Myometrial cell (primary cell): ENCODE data around the gene TRIM39. TPM values are rescaled to one million over a fixed set of nuclear protein-coding genes. Genes with fewer than 3 reads are reported as not detected.

ENCODE experiments used
- total RNA-seq: library from RNA; depleted of rRNA; stranded (reverse); fragments of >200 nt; gene quantifications from 2 replicates; pipeline ENCODE4 v1.2.3, GENCODE V29; 2015

TRIM39 gene
- 11.2 and 19.5 TPM in 2 replicates for total RNA-seq

DNA sequence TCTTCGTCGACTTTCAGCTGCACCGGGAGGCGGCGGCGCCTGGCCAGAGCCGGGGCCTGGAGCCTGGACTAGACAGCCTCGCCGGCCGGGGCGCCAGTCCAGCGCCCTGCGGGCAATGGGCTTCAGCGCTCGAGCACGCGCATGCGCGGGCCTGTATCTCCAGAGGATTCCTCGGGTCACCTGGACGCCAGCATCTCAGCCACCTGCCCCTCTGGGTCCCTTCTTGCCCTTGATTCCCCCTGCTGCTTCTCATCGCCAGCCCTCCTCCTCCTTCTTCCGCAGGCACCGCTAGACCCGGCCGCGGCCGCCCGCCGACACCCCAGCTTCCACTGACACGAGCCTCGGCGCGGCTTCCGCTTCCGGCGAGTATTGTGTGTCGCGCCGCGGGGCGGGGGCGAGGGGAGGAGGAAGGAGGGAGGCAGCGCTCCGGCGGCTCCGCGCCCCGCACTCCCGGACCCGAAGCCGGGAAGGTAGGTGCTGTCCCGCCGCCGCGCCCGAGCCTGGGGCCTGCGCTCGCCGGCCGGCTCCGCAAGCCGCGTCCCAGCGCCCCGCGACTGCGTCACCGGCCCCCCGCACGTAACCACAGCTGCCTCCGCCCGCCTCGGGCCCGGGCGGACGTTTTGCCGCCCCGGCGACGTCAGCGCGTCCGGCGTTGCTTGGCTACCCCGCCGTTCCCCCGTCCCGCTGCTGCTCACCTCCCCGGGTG lies at the start of gene TRIM39:
TSS of gene TRIM39 (plus strand) at position 402 of the 706 bp plus-strand sequence. CDS start 2,391 bp downstream, outside the sequence.

DNA sequence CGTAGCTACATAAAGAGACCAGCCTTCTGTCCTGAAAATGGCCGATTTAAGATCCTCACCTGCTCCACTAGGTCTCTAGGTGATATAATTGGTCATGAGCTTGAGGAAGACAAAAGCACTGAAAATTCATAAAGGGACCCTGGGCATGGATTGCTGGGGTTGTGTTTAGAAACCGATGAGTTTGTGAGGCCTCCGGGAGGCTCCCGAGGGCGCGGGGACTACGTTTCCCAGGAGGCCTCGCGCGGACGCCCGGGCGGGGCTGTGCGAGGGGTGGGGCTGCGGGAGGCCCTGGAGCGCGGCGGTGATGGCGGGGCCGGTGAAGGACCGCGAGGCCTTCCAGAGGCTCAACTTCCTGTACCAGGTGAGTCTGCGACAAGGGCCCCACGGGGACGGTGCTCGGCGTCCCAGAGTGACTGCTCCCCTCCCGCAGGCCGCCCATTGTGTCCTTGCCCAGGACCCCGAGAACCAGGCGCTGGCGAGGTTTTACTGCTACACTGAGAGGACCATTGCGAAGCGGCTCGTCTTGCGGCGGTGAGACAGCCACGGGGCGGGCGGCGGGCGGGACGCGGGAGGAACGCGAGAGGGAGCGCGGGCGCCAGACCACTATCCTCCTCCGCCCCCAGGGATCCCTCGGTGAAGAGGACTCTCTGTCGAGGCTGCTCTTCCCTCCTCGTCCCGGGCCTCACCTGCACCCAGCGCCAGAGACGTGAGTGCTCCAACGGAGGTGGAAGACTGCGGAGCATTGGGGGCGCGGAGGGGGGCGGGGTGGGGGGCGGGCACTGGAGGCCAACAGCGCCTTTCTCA lies 18.3 kb downstream of the TRIM39 start, which contains the start of gene RPP21:
TSS of gene RPP21 (plus strand) at position 289 of the 804 bp plus-strand sequence. CDS start at position 305, 16 bp downstream.

Other genes with a start within 250 kb of the TRIM39 start
- not detected in 2 replicates for gene TRIM31, start 213.8 kb upstream of the TRIM39 start, total RNA-seq
- not detected in 2 replicates for gene TRIM40, start 190.8 kb upstream of the TRIM39 start, total RNA-seq
- gene TRIM10, start 165.7 kb upstream of the TRIM39 start, total RNA-seq = not detected in 2 replicates
- not detected in 2 replicates for gene TRIM15, start 163.4 kb upstream of the TRIM39 start, total RNA-seq
- gene TRIM26, start 113.5 kb upstream of the TRIM39 start, total RNA-seq = 30.8 and 34.9 TPM in 2 replicates
- 33.7 and 60.1 TPM in 2 replicates for gene RPP21, start 18.2 kb downstream of the TRIM39 start, total RNA-seq
- gene HLA-E, start 162.6 kb downstream of the TRIM39 start, total RNA-seq = 231 and 235 TPM in 2 replicates
- gene GNL1, start 229.6 kb downstream of the TRIM39 start, total RNA-seq = 49.1 and 70.9 TPM in 2 replicates
- 5.7 and 7.5 TPM in 2 replicates for gene PRR3, start 230.4 kb downstream of the TRIM39 start, total RNA-seq
- gene ABCF1, start 244.5 kb downstream of the TRIM39 start, total RNA-seq = 22.5 and 32.6 TPM in 2 replicates